GM21515 (cell line): ENCODE data around the gene PCBP1.
"Not testable (repeated sequence)": the region's sequence is repeated elsewhere in the genome, so short reads cannot be mapped to it uniquely, and the experiment has no call there.

Experiments used
- ATAC-seq: cut with Tn5 transposase; IDR thresholded peaks from one replicate; pipeline ENCODE4 v1.9.1; 2021; ENCODE audit not compliant: unreplicated experiment

Gene PCBP1

DNA sequence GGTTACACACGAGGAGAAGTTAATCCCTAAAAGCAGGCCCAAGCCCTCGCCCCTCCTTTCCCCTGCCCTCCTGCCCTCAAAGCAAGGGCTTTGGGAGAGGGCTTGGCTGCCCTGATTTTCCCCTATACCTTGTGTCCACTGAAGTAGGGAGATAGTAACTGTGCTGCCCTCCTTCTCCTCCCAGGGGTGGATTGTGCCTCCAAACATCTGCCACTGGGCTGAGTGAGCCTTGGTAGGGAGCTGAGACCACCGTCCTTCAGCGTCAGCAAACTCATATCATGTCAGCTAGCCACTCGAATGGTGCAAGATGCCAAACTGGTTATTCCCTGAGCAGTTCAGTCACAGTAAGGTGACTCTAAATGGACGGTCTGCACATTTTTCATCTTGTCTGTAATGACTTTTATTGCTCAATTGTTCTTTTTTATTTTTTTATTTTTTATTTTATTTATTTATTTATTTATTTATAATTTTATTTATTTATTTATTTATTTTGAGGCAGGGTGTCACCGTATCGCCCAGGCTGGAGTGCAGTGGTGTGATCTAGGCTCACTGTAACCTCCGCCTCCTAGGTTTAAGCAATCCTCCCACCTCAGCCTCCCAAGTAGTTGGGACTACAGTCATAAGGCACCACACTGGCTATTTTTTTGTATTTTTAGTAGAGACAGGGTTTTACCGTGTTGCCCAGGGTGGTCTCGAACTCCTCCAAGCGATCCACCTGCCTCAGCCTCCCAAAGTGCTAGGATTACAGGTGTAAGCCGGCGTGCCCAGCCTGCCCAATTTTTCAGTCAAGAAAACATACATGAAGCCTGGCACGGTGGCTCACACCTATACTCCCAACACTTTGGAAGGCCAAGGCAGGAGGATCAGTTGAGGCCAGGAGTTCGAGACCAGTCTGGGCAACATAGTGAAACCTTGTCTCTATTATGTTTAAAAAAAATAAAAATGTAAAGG lies 8.7 kb downstream of the PCBP1 start:
- no peak for ATAC-seq

DNA sequence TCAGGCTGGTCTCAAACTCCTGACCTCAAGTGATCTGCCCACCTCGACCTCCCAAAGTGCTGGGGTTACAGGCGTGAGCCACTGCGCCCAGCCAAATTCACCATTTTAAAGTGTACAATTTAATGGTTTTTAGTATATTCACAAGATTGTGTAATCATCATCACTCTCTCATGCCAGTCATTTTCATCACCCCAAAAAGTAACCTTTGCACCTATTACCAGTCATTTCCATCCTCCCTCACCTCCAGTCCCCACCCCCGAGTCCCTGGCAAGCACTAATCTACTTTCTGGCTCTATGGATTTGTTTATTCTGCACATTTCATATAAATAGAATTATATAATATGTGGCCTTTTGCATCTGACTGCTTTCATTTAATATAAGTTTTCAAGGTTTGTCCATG lies 10.8 kb downstream of the PCBP1 start:
- ATAC-seq, result no peak

DNA sequence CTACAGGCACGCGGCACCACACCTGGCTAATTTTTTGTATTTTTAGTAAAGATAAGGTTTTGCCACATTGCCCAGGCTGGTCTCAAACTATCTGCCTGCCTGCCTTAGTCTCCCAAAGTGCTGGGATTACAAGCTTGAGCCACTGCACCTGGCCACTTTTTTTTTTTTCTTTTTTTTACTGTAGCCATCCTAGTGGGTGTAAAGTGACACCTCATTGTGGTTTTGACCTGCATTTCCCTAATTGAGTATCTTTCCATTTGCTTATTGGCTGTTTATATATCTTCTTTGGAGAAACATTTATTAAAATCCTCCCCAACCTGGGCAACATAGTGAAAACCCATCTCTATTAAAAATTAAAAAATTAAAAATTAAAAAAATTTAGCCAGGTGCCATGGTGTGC lies 12.0 kb downstream of the PCBP1 start:
- ATAC-seq, result no peak

DNA sequence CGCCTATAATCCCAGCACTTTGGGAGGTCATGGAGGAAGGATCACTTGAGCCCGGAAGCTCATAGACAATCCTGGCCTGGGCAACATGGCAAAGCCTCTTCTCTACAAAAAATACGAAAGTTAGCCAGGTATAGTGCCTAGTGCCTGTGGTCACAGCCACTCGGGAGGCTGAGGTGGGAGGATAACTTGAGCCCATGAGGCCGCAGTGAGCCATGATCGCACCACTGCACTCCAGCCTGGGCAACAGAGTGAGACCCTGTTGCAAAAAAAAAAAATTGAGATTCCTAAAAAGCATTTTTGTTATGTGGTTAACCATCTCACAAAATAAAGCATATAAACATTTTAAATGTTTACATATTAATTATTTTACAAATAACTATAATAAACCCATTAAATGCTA lies 13.9 kb downstream of the PCBP1 start:
- no peak for ATAC-seq

DNA sequence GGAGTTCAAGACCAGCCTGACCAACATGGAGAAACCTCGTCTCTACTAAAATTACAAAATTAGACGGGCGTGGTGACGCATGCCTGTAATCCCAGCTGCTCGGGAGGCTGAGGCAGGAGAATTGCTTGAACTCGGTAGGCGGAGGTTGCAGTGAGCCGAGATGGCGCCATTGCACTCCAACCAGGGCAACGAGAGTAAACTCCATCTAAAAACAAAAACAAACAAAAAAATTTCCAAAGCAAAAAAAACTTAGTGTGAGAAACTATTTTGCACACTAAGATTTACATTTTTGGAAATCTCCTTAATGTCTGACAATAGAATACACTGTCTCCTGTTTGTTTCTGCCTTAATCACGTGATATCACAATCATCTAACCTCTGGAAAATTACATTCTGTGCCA lies 14.4 kb downstream of the PCBP1 start:
- not testable (repeated sequence) for ATAC-seq

DNA sequence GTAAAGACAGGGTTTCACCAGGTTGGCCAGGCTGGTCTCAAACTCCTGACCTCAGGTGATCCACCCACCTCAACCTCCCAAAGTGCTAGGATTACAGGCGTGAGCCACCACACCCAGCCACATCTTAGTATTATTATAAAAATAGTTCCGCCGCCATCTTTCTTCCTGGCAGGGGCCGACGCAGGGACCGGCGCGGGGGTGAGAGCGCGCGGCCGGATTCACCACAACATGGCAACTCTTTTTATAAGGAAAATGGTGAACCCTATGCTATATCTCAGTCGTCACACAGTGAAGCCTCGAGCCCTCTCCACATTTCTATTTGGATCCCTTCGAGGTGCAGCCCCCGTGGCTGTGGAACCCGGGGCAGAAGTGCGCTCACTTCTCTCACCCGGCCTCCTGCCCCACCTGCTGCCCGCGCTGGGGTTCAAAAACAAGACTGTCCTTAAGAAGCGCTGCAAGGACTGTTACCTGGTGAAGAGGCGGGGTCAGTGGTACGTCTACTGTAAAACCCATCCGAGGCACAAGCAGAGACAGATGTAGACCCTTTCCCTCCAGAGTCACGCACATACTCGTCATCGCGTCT lies 15.1 kb downstream of the PCBP1 start:
- not testable (repeated sequence) for ATAC-seq

DNA sequence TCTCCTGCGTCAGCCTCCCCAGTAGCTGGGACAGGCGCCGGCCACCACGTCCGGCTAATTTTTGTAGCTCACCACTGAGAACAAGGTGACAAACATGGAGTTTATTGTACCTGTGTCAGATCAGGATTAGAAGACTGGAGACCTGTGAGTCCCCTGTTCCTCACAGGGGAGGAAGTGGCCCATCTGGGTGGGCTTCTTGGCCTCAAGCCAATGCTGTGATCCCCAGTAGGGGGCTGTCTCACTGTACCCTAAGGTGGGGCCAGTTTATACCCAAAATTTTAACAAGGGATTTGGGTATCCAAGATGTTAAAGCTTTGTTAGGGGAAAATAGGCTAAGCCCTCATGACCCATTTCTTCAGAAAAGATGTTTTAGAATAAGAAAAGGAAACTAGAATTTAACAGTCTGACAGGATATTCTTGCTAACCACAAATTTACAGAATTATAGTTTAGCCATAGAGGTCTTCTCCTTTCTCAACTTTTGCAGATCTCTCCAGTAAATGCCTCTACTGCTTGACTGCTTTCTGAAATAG lies 16.3 kb downstream of the PCBP1 start:
- ATAC-seq, result no peak

DNA sequence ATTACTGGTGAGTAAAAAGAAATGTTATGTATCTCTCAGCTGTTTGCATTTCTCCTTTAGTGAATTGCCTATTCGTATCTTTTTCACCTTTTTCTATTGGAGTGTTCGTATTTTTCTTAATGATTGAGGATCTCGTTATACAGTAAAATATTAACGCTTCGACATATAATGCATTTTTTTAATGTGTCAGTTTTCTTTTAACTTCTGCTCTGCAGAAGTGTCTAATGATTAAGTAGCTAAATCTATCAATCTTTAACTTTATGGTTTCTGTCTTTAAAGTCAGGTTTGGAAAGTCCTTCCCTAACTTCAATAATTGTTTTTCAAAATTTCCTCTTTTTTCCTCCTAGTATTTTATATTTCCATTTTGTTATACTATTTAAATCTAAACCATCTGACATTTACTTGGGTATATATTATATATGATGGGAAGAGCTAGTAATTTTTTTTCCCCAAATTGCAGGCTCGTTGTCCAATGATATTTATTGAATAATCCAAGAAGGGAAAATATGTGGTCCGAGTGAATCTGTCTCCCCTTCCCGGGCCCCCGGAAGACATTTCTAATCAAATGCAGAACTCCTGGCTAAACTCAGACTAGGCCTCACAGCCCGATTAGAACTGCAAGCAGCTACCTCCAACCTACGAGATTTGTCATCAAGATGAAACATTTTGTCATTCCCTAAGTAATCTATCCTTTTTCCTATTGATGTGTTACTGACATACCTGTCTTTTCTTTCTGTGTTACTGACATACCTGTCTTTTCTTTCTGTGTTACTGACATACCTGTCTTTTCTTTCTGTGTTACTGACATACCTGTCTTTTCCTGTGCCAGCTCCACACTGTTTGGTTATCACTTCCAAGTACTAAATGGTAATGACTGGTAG lies 17.2 kb downstream of the PCBP1 start:
- no peak for ATAC-seq

DNA sequence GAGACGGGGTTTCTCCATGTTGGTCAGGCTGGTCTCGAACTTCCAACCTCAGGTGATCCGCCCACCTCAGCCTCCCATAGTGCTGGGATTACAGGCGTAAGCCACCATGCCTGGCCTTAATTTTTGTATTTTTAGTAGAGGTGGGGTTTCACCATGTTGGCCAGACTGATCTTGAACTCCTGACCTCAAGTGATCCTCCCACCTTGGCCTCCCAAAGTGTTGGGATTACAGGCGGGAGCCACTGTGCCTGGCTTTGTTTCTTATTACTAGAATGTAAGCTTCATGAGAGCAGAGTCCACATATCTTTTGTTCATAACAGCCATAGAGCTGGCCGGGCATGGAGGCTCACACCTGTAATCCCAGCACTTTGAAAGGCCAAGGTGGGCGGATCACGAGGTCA lies 18.9 kb downstream of the PCBP1 start:
- not testable (repeated sequence) for ATAC-seq

DNA sequence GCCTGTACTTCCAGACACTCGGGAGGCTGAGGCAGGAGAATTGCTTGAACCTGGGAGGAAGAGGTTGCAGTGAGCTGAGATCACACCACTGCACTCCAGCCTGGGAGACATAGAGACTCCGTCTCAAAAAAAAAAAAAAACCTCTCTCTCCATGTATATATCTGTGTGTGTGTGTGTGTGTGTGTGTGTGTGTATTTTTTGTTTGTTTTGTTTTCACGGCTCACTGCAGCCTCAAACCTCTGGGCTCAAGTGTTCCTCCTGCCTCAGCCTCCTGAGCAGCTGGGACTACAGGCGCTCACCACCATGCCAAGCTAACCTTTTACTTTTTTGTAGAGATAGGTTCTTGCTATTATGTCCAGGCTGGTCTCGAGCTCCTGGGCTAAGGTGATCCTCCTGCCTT lies 23.1 kb downstream of the PCBP1 start:
- ATAC-seq, result not testable (repeated sequence)

DNA sequence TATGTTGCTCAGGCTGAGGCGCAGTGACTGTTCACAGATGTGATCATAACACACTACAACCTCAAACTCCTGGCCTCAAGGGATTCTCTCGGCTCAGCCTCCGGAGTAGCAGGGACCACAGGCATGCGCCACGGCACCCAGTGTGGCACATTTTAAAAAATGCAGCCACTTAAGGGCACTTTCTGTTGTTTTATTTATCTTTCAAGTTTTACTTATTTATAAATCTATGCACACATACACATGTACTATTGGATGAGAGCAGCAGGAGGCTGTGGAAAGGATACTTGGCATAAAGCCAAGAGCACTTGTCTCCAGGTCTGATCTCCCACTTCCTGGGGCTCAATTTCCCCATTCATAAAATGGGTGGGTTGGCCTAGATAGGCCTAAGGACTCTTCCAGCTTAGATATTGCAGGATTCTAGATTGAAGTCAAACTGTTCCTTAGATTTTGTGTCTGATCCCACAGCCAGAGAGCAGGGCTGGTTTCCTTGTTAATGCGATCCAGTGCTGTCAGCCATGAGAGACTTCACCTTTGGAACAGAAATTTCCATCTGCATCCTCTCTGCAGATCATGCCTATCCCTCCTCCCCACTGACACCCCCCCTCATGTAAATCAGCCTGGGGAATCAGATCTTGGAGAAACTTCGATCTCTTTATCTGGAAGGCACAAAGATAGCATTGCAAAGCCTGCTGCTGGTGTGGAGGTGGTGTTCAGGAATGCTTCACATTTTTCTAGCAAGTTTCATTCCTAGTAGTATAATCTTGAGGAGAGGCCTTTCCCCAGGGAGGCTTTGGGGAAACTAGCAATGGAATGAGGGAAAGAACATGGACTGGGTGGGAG lies 24.7 kb downstream of the PCBP1 start:
- no peak for ATAC-seq

DNA sequence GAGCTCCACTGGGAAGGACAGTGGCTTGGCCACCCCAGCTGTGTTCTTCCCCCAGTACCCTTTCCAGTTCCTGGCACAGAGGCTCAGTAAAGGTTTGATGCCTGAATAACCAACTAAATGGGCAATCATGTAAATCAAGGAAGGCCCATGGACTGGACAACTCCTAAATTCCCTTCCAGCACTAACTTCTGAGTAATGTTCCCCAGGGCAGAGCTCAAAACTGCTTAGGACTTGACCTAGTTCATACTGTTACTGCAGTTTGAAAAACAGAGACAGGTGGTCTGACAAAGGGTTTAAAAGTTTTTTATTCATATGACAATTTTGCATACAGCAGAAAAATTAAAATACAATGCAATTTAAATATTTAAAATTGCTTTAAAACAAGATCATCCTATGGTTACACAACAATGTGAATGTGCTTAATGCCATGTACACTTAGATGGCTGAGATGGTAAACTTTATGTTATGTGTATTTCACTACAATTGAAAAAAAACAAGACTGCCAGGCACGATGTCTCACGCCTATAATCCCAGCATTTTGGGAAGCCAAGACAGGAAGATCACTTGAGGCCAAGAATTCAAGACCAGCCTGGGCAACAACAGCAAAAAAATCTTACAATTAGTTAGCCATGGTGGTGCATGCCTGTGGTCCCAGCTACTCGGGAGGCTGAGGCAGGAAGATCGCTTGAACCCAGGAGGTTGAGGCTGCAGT lies 26.2 kb downstream of the PCBP1 start:
- ATAC-seq, result no peak

DNA sequence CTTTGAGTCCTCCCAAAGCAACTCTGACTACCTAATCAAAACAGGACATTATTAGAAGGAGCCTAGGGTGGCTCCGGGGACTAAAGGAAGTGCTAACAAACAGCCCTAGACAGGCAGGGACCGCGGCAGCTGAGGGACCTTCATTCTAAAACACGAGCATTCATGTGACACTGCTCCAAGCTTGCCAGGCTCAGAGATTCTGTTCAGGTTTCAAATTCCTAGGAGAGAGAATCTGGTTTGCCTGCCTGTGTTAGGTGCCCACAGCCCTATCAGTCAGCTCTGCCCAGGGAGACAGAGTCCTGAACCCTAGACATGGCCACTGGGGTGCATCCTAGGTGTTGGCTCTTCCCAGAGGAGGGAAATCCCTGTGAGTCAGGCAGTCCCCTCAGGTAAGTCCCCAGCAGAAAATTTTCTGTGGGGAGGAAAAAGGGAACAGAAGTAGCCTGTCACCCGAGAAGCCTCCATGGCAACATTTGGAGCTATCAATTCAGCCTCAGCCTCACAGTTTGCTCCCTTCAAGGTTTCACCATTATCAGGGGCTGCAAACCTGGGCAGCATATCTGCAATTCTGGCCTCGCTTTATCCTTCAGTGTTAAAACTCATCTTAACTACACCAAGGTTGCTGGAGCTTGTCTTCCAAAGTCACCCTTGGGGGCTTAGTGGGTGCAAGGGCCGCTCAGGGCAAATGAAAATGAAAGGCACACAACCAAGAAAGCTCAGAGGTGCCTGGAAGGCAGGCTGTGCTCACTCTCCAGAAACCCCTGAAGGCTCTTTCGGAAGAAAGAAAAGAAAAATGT lies 28.6 kb downstream of the PCBP1 start:
- peak; percentile 48 for ATAC-seq

DNA sequence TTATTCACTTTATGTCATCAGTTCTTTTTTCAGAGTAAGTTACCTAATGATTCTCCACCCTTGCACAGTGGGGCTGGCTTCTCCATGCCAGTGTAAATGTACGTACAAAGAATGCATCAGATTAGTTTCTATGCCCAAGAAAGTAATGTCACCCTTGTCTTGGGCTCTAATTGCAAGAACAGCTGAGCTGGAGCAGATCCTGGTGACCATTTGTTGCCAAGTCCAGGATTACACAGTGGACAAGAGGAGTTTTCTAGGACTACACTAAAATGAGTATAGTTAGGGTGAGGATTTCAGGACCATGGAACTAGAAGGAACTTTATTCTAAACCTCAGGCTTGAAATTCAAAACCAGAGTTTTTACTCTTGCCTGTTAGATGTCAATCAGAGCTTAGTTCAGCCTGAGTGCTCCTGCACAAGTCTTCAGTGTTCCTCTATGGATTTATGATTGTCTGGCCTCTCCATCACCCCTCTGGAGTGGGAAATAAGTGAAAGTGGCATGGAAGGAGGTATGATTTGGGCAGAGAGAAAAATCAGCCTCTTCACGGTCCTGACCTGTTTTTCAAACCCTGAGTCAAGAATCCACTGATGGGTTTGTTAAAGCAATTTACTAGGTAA lies 29.8 kb downstream of the PCBP1 start:
- ATAC-seq, result no peak

DNA sequence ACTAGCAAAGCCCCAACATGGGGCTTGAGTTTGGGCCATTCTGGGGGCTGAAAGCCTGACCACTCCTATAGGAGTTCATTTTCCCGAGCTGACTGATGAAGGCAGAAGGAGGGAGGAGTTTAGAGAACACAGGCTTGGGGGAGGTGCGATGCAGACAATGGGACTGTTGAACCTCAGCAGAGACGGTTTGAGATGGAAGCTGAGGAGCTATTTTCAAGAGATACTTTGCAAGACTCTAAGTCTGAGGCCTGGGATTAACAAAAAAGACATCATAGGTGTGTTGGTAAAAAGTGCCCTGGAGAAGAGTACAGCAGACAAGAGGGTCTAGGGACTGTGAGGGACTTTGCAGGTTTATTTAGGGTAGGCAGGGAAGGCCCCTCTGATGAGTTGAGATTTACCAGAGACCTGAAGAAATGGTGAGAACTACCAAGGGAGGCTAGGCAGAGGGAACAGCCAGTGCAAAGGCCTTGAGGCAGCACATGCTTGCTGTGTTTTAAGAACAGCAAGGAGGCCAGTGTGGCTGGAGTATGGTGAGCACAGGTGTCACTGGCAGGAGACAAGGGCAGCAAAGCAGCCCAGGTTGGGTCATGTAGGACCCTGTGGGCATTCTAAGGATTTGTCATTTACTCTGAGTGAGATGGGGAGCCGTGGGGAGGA lies 31.6 kb downstream of the PCBP1 start:
- ATAC-seq, result no peak

DNA sequence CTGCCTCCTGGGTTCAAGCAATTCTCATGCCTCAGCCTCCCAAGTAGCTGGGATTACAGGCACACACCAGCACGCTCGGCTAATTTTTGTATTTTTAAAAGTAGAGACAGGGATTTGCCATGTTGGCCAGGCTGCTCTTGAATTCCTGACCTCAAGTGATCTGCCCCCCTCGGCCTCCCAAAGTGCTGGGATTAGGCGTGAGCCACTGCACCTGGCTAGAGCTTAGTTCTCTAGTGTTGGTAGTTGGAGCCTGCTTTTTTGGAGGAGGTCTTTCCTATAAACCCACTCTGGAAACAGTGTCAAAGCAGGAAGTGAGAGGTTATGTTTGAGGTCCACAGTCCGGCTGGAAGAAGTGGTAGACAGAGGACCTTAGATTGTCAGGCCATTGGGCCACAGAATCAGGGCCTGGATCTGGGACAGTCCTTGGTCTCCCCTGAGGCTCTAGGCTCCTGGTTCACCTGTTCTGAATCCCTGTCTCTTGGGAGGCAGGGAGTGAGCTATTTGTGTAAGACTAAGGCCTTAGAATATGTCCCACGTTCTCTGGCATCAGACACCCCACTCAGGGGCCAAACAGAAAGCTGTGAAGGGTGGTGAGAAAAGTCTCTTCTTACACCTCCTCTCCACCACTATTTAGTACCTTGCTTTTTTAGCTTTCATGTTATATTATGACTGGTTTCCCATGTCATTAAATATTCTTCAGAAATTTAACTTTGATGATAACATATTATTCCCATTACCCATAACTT lies 34.5 kb downstream of the PCBP1 start:
- no peak for ATAC-seq

DNA sequence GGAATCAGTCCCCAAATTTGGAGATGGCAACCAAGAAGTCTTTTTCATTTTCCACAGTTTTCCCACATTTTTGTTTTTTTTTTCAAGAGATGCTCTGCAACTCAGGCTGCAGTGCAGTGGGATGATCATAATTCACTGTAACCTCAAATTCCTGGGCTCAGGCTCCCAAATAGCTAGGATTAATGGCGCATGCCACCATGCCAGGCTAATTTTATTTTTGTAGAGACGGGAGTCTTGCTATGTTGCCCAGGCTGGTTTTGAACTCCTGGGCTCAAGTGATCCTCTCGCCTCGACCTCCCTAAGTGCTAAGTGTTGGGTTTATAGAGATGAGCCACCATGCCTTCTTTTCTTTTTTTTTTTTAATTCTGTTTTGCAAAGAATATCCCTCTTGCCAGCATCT lies 35.2 kb downstream of the PCBP1 start:
- ATAC-seq, result no peak
